HepG2 (cell line): Measurements from ENCODE around the gene THAP3. TPM values are rescaled to one million over a fixed set of nuclear protein-coding genes. Genes with fewer than 3 reads are reported as not detected.
A peak's percentile ranks its signal among the peaks of the same experiment; 100 is the strongest.

Source experiments
- DRAP1 ChIP-seq: IDR thresholded peaks from 2 replicates; pipeline ENCODE4 v1.6.1; 2016; ENCODE audit warnings: missing genetic modification reagents, missing compliant biosample characterization
- EHMT2 ChIP-seq: fragments of 200-600 bp; sonication (generic); IDR thresholded peaks from 2 replicates; pipeline ENCODE4 v1.7.0; 2017; ENCODE audit warnings: antibody characterized with exemption, low read depth, low read length, borderline replicate concordance
- IRF1 ChIP-seq: sonication (generic); formaldehyde crosslinking; IDR thresholded peaks from 2 replicates; pipeline ENCODE4 v1.4.0; 2020; ENCODE audit warnings: low read depth, mild to moderate bottlenecking, missing genetic modification reagents
- MAFG ChIP-seq: sonication (generic); formaldehyde crosslinking; IDR thresholded peaks from 2 replicates; pipeline ENCODE4 v1.5.1; 2020; ENCODE audit warnings: mild to moderate bottlenecking, missing genetic modification reagents
- MTA1 ChIP-seq: sonication (generic); formaldehyde crosslinking; IDR thresholded peaks from 2 replicates; pipeline ENCODE4 v1.4.0; 2020; ENCODE audit warnings: missing genetic modification reagents, mild to moderate bottlenecking, borderline replicate concordance
- PRDM4 ChIP-seq: sonication (generic); formaldehyde crosslinking; IDR thresholded peaks from 2 replicates; pipeline ENCODE4 v1.9.0; 2021; ENCODE audit warnings: missing genetic modification reagents, borderline replicate concordance
- RAD51 ChIP-seq: fragments of 450-650 bp; IDR thresholded peaks from 2 replicates; pipeline ENCODE4 v1.6.1; 2016; ENCODE audit warnings: borderline replicate concordance
- RORA ChIP-seq: sonication (generic); formaldehyde crosslinking; IDR thresholded peaks from 2 replicates; pipeline ENCODE4 v1.5.0; 2020; ENCODE audit warnings: mild to moderate bottlenecking, missing genetic modification reagents, moderate library complexity
- SRF ChIP-seq: IDR thresholded peaks from 2 replicates; pipeline ENCODE4 v1.6.1; 2011; ENCODE audit warnings: mild to moderate bottlenecking, low read depth, low read length, moderate library complexity
- TFDP2 ChIP-seq: sonication (generic); formaldehyde crosslinking; IDR thresholded peaks from 2 replicates; pipeline ENCODE4 v1.4.0; 2020; ENCODE audit warnings: missing genetic modification reagents
- THYN1 ChIP-seq: sonication (generic); formaldehyde crosslinking; IDR thresholded peaks from 2 replicates; pipeline ENCODE4 v1.8.1; 2023; ENCODE audit warnings: low read depth, mild to moderate bottlenecking, moderate library complexity, missing genetic modification reagents, borderline replicate concordance
- ZNF33A ChIP-seq: sonication (generic); formaldehyde crosslinking; IDR thresholded peaks from 2 replicates; pipeline ENCODE4 v1.5.1; 2020; ENCODE audit warnings: missing genetic modification reagents, mild to moderate bottlenecking, moderate library complexity, borderline replicate concordance
- ZNF557 ChIP-seq: sonication (generic); formaldehyde crosslinking; IDR thresholded peaks from 2 replicates; pipeline ENCODE4 v1.4.0; 2020; ENCODE audit warnings: missing genetic modification reagents
- ZNF646 ChIP-seq: sonication (generic); formaldehyde crosslinking; IDR thresholded peaks from 2 replicates; pipeline ENCODE4 v1.9.0; 2021; ENCODE audit warnings: mild to moderate bottlenecking, missing genetic modification reagents
- polyA plus RNA-seq, 8 experiments: library from polyadenylated mRNA; depleted of rRNA in 3 of 8; stranded (reverse) in 7 of 8; unstranded in 1 of 8; fragments of >200 nt; fragmentation: Illumina TruSeq in 4 of 8; extraction: Trizol in 4 of 8; gene quantifications; 2 replicates each; pipeline versions ENCODE4 v1.2.1 to v1.2.3, GENCODE V29; 2011 to 2016; ENCODE audit warnings: low read depth in 4 of 8, missing spikeins in 1 of 8, mixed read lengths in 1 of 8; ENCODE audit not compliant: insufficient read depth in 1 of 8
- total RNA-seq, 5 experiments: library from RNA; depleted of rRNA; stranded (reverse); fragments of >200 nt; fragmentation: Illumina TruSeq; extraction: Trizol; gene quantifications; 2 replicates each; pipeline ENCODE4 v1.2.3, GENCODE V29; 2016; ENCODE audit warnings: low read depth in 1 of 5

THAP3 gene
- total and polyA plus RNA-seq, 2 of the 13 experiments (the other 11 are each of a cell fraction or from before 2014, with no cell fraction given): 10.3 to 14.9 TPM

GRCh38 chr1:6601049-6601922 lies 23.4 kb upstream of the THAP3 start (continued):
- TF ChIP-seq ZNF646: peak; percentile 59; the same call in 1 of the 2 replicates
- TF ChIP-seq MTA1 (CRISPR knock-in tag): no peak
- no peak for TF ChIP-seq MAFG (CRISPR knock-in tag)
- no peak for TF ChIP-seq ZNF33A (CRISPR knock-in tag)
- no peak for TF ChIP-seq IRF1 (CRISPR knock-in tag)
- TF ChIP-seq ZNF557 (CRISPR knock-in tag): no peak
- no peak for TF ChIP-seq THYN1 (CRISPR knock-in tag)
- TF ChIP-seq DRAP1 (CRISPR knock-in tag): peak; percentile 77; the same call in 1 of the 2 replicates
- TF ChIP-seq EHMT2: no peak
- TF ChIP-seq SRF: peak; percentile 94
- TF ChIP-seq TFDP2 (CRISPR knock-in tag): no peak
- no peak for TF ChIP-seq PRDM4 (CRISPR knock-in tag)
- TF ChIP-seq RAD51: peak; percentile 74
- TF ChIP-seq RORA: no peak
